NK-92 (cell line): ENCODE results near the gene HLA-DQA1.
"Not testable (repeated sequence)": the region's sequence is repeated elsewhere in the genome, so short reads cannot be mapped to it uniquely, and the experiment has no call there.

Experiments used
- DNase-seq: peaks from one replicate; lab custom pipeline; 2025; ENCODE audit not compliant: unreplicated experiment; lab: John Stamatoyannopoulos, UW

HLA-DQA1 gene

DNA sequence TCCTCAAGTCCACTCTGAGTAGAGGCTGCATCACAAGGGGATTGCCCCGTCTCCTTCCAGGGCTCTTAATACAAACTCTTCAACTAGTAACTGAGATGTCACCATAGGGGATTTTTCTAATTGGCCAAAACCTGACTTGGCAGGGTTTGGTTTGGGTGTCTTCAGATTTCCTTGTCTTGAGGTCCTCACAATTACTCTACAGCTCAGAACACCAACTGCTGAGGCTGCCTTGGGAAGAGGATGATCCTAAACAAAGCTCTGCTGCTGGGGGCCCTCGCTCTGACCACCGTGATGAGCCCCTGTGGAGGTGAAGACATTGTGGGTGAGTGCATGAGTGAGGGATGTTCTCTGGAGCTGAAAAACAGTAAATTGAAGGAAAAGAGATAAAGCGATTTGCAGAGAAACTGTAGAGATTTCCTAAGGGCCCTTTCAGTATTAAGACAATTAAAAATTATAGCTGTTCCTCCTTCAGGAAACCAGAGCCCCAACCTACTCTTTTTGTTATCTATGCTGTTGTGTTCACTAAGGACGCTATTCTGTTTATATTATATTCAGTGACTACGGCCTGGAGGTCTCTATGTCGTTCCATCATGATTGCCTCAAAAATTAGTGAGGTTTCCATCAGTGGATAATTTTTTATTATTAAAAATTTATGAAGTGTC is at the start of gene HLA-DQA1:
Gene HLA-DQA1, plus strand, starts transcription at position 188 of the 662 bp plus-strand sequence. Its CDS starts 53 bp downstream, at position 241.
- DNase-seq = no peak

GRCh38 chr6:32588156-32588555 is 49.0 kb upstream of the HLA-DQA1 start:
- DNase-seq = no peak

DNA sequence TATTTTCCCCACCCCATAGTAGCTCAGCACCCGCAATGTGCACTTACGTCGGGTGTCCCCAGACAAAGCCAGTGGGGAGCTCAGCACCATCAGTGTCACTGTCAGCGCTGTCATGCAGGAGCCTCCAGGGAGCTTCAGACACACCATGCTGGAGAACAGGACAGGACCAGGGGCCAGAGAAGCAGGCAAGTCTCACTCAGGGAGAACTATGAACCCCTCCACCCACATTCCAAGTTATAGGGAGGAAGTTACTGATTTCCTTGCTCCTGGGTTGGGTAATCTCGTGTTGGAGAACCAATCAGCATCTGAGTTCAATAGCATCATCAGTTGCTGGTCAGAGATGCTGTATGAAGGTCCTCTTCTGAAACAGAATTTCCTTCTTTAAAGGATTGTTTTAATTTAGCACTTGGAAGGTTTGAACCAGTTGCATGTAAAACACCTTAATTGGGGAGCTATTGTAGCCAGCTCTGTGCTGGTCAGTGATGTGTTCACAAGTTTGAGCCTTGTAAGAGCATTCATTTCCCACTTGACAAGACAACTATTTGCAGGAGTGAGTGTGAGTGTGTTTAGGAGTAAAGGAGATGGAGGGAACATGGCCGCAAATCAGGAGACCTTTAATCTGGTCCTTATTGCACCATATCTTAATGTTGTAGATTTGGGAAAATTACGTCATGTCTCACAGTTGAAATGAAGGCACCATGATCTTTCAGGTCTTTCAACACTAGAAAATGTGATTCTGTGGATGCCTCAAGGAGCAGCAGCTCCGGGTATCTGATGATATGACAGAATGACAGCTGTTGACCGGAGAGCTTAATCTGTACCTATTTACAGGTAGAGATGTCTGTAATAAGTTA is 47.4 kb upstream of the HLA-DQA1 start, which contains the start of gene HLA-DRB1:
Gene HLA-DRB1, minus strand, starts transcription at position 253 of the 854 bp plus-strand sequence. Its CDS starts 106 bp downstream, at position 147.
- DNase-seq = no peak

DNA sequence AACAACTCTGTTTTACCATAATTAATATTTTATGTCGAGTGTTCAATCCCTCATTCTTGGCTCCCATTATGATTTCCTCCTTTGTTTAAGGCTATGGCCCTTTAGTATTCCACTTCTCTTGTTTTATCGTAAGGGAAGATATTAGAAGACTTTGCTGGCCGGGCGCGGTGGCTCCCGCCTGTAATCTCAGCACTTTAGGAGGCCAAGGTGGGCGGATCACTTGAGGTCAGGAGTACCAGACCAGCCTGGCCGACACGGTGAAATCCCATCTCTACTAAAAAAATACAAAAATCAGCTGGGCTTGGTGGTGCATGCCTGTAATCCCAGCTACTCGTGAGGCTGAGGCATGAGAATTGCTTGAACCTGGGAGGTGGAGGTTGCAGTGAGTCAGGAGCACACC is 46.5 kb upstream of the HLA-DQA1 start:
- not testable (repeated sequence) for DNase-seq

DNA sequence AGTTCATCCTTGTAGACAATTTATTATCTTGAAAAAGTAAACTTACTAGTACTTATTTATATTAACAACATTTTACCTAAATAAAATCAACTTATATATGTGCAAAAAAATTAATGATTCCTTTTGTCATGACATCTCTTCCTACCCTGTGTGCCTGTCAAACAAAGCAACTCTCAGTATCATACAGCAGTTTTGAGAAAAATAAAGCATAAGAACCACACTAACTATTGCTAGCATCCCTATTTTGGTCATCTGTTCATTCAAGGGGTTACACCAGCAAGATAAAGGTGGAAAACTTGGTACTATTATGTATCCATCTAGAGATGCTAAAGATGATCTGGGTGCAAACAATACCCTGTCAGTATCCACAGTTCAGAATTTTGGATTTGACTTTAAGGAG is 40.2 kb upstream of the HLA-DQA1 start:
- DNase-seq = no peak

DNA sequence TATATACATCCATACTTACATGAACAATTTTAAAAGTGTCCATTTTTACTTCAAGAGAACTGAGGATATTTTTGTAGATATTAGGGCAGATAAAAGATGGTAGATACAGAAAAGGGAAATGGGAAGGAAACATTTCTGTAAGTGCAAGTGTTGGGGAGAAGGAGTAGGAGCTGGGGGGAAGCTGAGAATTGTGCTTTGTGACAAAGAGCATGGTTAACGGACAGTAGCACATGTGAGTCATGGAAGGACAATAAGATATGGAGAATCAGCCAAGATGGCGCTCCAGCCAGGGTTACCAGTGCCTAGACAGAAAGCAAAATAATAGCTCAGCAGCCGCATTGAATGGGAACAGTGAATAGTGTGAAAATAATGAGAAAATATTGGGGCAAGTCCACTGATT is 34.8 kb upstream of the HLA-DQA1 start:
- DNase-seq = no peak

DNA sequence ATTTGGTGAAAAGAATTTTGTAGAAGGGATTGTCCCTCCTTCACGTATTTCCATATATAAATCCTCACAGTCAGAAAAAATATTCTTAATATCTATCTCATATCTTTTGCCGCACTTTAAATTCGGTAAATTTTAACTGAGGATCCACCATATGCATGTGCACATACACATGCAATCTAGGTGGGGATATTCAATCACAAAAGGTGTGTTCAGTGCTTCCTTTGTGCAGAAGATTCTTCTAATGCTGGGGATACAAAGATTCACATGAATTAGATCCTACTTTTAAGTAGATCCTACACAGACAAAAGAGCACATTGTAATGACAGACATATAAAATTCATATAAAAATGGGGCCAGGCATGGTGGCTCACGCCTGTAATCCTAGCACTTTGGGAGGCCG is 34.0 kb upstream of the HLA-DQA1 start:
- DNase-seq = no peak

DNA sequence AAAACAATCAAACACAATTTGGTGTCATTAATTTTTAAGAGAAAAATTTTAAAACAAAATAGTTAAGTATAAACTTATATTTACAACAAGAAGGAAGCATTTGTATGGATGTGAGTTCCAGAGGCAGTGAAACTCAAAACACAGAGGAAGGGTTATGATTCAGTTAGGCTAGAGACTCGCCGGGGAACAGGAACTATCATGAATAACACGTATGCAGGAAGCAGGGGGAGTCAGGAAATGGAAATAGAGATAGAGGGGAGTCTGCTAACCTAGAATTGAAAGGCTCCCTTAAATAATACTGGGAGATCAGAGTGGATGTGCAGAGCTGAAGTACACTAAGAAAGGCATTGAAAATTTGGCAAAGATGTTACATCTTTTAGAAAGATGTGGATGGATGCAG is 33.3 kb upstream of the HLA-DQA1 start:
- no peak for DNase-seq

DNA sequence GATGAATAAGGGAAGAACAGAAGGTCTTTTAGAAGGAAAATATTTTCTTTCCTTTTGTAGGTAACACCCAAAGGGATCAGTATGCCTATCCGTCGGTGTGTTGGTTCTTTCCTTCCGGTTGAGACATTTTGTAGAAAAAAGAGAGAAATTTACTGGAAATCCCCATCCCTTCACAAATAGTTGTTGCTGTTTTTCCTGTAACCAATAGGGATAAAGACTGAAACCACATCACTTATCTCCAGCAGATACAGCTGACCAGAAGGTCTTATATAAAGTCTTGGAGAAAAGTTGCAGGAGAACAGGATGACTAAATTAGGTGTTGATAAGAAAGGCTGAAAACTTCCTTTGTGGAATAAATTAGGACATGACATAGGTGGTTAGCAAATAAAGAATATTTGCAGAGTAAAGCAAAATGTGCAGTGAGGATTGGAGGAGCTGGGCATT is 32.8 kb upstream of the HLA-DQA1 start:
- DNase-seq = no peak

- DNase-seq = no peak
These were observed 29.8 kb upstream of the HLA-DQA1 start for GRCh38 chr6:32607263-32607987.

- DNase-seq = no peak
These were observed 29.3 kb upstream of the HLA-DQA1 start for GRCh38 chr6:32607988-32608298.

DNA sequence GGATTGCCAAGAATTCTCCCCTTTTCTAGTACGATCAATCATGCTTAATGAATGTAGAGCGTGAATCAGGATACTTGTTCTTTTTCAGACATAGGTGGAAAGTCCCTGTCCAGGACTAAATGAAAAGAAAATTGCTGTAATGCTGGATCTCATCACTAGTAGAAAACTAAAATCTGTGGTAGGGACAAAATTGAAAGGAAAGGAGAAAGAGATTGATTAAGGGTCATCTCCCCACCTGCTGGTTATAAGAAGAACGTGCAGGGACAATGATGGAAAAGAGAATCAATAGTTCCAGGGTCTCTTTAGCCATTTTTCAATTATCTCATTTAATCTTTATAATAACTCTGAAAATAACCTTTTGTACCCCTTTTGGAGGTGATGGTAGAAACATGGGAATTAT is 28.8 kb upstream of the HLA-DQA1 start:
- DNase-seq = no peak

DNA sequence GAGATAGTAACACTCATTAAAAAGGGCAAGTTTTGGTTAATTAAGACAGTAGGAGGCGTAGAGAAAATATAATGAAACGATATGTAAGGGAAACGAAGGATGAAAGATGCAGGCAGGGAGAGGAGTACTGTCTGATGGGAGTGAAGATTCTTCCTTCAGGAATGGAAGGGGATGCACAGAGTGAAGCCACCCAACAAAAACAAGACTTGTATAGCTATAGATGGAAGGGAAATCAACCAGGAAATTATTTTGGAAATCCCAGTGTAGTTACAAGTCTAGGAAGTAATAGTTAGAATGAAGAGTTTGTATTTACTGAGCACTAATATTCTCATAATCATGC is 27.8 kb upstream of the HLA-DQA1 start:
- no peak for DNase-seq

GRCh38 chr6:32609731-32610640 is 27.2 kb upstream of the HLA-DQA1 start:
- DNase-seq = no peak

GRCh38 chr6:32610682-32611296 is 26.4 kb upstream of the HLA-DQA1 start:
- no peak for DNase-seq

- no peak for DNase-seq
These were observed 23.7 kb upstream of the HLA-DQA1 start for GRCh38 chr6:32613475-32613874.

GRCh38 chr6:32614366-32615081 is 22.7 kb upstream of the HLA-DQA1 start:
- no peak for DNase-seq

GRCh38 chr6:32615885-32616532 is 21.2 kb upstream of the HLA-DQA1 start:
- no peak for DNase-seq

DNA sequence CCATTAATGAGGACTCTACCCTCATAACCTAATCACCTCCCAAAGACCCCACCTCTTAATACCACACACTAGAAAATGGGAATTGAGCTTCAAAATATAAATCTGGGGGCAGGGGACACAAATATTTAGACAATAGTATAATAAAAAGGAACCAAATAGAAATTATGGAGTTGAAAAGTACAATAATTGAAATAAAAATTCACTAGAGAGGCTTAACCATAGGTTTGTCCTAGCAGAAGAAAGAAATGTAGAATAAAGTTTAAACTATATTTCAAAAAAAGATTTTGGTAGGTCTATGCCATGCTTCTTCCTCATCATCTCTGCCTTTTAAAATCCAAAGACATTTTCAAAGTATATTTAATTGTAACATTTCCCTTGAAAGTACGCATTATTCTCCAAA is 19.5 kb upstream of the HLA-DQA1 start:
- no peak for DNase-seq
